G401 (cell line): Measurements from ENCODE around the gene GABRR2. TPM values are rescaled to one million over a fixed set of nuclear protein-coding genes. Genes with fewer than 3 reads are reported as not detected.

Source experiments
- DNase-seq: peaks from one replicate; pipeline ENCODE4 v3.0.0-alpha.2; 2015; ENCODE audit warnings: low spot score
- in situ Hi-C: cut with HindIII; loops from 2 replicates; pipeline ENCODE4 v1.10.0; 2016; ENCODE audit warnings: low sequenced_read_pairs, mixed read lengths
- total RNA-seq: library from RNA; depleted of rRNA; stranded (reverse); fragments of >200 nt; shearing (Covaris generic); gene quantifications from 2 replicates; pipeline ENCODE4 v1.2.3, GENCODE V29; 2014; rRNA removed

The GABRR2 gene
- not detected in 2 replicates for total RNA-seq

DNA sequence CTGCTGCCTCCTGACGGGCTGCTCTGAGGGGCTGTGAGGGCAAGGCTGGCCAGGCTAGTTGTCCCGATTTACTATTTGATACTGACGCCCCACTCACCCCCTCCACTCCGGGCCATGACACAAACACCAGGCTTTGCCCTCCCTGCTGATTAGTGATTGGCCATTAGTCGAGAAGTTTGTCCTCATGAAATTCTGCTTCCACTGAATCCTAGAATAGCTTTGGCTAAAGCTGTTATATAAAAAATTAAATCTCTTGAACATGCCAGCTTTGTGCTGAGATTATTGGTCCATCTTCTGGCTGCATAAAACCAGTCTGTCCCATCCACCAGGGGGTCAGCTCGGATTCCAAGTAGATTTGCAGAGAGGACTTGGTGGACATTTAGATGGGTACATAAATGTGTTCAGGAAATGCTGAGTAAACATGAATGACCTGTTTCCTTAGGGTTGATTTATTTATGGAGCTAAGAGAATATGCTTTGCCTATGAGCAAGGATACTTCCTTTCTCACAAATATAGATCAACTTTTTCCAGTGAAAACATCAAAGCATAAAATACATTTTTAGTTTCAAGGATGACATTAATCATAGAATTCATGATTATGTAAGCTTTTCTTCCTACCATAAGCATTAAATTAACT is at the start of gene GABRR2:
TSS of gene GABRR2 (minus strand) at position 51 of the 637 bp plus-strand sequence. CDS start 134 bp downstream, outside the sequence.
- DNase-seq = no peak
- in situ Hi-C loops = no loop called here

DNA sequence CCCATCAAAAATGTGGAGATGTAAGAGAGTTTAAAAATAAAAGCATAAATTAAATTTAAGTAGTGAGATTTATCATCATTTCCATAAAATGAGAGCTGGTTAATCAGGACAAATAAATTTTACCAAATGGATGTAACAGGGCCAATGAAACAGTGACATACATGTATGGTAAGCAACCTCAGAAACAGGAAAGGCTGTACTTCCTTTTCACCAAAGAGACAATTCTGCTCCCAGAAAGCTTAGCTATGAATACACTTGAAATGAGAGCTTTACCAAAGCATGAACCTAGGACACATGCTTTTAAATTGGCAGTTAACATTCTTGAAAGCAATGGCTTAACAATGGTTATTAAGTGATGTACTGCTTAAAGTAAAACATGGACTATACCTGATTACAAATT is 49.5 kb upstream of the GABRR2 start:
- in situ Hi-C loops = no loop called here
- DNase-seq = no peak

DNA sequence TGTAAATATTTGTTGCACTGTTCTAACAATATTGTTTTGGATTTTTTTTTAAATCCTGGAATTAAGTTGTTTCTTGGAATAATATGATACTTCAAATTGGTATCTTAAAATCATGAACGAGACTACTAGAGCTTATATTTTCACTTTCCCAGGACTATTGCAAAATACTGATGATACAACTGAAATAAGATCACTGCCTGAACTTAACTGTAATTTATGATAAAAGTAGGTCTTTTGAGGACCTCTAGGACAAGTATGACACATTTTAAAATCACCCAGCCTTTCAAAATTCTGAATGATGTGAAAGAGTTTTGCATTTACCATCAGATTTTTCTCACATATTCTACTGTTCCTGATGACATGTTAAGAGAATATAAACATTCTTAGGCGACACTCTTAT is 46.1 kb upstream of the GABRR2 start:
- in situ Hi-C loops = no loop called here
- no peak for DNase-seq

DNA sequence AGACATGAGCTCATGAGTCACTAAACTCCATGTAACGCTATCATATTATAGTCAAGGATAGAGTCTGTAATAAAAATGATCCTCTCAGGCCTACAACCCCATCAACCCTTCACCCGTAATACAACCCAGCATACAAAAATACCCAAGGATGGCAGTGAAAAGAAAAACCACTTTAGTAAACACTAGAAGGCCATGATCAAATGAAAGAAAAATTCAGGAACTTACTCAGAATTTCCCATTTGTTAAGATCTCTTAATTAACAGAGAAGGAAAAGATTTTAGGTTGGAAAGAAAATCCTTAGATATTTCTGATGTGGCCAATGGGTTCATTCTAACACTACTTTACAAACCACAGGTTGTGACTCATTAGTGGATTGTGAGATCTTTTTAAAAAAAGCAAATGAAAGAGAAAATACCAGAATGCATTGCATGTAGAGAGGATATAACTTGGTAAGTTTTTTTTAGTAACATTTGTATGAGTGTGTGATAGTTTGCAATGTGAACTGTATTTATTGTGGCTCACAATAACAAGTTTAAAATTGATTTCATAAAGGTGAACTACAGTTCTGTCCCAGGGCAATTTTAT is 45.4 kb upstream of the GABRR2 start:
- in situ Hi-C loops = no loop called here
- no peak for DNase-seq

DNA sequence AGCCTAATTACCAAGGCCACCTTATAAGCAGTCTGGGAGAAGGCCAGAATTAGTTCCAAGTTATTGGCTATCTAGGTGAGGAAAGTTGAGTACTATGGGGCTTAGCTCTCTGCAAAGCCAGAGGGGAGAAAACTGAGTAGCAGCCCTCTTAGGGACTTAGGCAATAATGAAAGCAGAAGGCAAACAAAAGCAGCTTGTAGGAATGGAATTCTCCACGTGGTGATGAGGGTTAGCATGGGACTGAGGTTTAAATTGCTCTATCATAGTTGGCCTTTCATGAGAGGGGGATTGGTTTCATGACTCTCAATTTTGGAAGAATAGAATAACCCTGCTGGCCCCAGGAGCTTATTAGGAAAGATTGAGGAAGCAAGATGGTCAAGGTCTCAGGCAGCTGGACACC is 44.5 kb upstream of the GABRR2 start:
- in situ Hi-C loops = no loop called here
- DNase-seq = no peak

DNA sequence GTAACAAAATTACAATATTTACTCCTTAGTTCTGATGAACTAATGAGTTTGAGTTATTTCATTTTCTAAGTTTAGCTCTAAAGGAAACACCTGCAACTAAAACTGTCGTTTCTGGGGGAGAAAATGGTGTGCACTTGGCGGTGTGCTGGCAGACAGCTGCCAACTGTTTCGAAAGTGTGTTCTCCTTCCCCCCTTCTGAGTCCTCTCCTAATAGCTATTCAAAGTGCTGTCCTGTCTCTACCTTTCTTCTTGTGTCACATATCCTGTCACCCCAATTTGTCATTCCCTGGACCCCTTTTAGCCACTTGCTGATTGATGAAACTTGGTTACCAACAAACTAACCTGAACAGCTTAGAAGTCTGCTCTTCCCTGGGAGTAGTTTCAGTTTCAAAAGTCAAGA is 42.3 kb upstream of the GABRR2 start:
- in situ Hi-C loops = no loop called here
- DNase-seq = no peak

DNA sequence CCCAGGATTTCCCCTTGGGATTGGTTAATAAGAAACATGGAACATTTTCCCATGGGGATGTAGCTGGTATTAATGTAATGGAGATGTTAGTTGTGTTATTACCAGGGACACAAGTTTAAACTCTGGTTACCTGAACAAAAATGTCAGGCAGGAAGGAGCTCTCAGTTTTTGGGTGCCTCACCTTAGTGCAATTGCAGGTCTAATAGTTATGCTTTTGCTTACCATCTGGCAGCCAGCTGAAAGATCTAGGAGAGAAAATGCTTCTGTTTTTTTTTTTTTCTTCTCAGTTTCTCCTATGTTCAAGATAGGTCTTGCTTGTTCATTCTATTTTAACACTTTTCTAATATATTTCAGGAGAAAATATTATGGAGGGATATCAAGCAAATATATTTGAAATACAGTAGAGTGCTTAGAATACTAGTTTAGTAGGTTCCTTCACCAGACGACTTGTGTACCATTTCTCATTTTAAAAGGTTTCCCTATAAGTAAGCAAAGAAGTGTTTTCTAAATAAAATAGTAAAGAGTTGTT is 41.6 kb upstream of the GABRR2 start:
- DNase-seq = no peak
- in situ Hi-C loops = no loop called here

DNA sequence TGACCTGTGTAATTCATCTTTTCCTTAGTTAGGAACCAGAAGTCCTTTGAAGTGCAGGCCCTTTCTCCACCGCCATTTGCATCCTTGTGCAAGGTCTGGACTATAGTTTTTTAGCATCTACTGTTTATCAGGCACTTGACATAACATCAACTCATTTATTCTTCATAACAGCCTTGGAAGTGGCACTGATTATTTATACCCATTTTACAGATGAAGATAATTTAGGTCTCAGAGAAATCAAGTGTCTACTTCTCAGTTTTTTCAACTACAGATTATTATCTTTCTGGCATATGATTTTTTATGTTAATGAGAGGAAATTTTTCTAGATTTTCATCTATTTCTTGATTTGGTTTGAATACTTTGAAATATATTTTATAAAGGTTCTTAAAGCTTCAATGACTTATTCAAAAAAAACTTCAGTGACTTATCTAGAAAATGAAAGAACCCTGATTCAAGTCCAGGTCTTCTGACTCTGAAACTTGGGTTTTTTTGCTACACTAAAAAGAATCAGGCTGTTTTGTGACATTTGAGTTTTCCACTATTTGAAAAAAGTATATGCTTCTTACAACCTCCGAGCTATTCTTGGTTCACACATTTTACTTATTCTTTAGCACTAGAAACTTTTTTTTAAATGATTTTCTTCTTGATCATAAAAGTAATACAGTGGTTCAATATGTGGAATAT is 40.6 kb upstream of the GABRR2 start:
- DNase-seq = no peak
- in situ Hi-C loops = no loop called here

DNA sequence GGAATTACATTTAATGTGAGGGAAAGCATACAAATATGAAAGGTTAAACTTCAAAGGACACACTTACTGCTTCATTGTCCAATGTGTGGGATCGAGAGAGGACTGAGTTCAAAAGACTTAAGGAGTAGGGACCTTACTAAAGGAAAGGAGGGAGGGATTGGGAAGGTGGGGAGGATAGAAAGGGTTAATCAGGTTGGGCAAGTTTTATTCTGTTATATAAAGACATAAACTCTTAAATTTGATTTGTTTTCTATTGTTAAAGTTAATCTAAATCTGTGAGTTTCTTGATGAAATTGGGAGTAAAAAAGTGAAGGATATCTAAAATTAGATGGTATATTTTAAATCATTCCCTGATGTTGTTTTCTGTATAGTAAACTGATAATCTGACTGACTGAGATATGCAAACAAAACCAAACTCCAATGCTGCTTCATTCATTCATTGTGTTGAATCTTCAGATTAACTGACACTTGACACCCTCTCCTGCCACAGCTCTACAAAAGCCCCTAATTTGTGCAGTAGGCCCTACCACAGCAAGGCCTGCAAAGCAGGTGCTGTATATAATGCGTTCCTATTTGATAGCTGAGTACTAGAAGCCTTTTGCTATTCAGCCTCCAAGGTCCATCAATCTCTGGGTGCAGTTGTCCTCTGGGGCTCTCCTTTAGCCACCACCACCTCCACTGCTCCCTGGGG is 38.7 kb upstream of the GABRR2 start:
- DNase-seq = no peak
- in situ Hi-C loops = no loop called here

DNA sequence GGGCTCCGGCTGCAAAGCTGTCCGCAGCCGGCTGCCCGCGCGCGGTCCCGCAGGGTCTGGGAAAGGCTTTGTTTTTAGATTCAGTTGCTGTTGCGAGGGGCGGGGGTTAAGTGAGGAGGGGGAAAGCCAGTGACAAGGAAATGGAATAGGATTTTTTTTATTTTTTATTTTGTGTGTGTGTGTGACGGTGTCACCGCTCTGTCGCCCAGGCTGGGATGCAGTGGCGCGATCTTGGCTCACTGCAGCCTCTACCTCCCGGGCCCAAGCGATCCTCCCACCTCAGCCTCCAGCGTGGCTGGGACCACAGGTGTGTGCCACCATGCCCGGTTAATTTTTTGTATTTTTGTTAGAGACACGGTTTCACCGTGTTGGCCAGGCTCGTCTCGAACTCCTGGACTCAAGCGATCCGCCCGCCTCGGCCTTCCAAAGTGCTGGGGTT is 38.0 kb upstream of the GABRR2 start:
- DNase-seq = no peak
- in situ Hi-C loops = no loop called here

DNA sequence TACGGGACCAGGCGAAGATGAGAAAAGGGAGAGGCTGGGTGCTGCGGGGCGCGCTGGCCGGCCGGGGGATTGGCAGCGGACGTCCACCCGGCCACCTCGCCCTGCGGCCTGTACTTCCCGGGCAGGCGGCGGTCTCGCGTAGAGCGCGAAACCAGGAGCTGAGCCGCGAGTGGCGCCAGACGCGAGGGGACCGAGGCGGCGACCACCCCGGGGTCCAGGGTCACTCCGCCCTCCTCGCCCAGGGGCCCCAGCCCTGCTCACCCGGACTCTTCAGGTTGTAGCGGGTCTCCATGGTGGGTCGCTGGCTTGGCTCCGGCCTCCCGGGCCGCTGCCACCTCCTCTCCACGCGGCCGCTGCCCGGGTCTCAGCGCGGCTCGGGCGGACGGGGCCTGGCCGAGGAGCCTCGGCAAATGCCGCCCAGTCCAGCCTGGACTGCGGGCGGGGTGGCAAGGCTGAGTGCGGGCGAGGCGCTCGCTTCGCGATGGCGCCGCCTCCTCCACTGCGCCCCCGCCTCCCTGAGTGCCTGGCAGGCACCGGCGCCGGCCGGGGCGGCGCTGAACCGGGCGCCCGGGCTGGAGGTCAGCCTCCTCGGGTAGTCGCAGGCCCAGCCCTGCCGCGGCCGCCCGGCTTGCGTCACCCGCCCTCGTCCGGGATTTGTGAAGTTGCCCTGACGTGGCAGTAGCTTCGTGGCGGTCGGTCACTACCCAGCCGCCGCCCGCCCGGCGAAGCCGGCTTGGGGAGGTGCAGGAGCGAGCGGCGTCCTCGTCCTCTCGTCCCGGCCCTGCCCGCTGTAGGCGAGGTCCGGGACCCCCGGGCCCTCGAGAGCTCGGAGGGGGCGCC is 37.4 kb upstream of the GABRR2 start, which contains the start of gene UBE2J1:
TSS of gene UBE2J1 (minus strand) at position 445 of the 840 bp plus-strand sequence. CDS start at position 292, 153 bp downstream.
- in situ Hi-C loops = no loop called here

DNA sequence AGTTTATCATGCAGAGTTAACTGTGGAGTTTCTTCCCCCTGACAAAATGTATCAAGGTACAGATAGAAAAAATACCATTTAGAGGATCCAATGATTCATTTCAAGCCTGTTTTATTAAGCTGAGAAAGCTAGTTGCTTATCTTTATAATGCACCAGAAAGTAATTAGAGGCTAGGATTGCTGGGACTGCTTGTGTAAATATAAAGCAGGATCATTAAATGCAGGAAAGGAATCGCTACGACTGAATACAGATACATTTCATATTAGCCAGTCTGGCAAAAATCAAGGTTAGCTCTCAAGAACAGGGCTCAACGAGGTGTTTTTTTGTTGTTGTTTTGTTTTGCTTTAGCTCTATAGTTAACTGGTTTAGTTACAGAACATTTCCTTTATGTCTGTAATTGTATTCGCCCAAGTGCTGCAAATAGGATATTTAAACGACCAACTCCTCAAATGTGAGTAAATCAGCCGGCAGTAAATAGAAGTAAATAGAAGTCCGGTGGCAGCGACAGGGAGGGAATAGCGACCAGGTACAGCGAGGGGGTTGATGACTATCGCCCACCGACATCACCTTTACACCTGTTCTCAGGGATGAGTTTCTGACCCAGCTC is 36.7 kb upstream of the GABRR2 start:
- in situ Hi-C loops = no loop called here
- no peak for DNase-seq

More for the DNA sequence above, 37.4 kb upstream of the GABRR2 start, which contains the start of gene UBE2J1:
- DNase-seq = peak; percentile 87

DNA sequence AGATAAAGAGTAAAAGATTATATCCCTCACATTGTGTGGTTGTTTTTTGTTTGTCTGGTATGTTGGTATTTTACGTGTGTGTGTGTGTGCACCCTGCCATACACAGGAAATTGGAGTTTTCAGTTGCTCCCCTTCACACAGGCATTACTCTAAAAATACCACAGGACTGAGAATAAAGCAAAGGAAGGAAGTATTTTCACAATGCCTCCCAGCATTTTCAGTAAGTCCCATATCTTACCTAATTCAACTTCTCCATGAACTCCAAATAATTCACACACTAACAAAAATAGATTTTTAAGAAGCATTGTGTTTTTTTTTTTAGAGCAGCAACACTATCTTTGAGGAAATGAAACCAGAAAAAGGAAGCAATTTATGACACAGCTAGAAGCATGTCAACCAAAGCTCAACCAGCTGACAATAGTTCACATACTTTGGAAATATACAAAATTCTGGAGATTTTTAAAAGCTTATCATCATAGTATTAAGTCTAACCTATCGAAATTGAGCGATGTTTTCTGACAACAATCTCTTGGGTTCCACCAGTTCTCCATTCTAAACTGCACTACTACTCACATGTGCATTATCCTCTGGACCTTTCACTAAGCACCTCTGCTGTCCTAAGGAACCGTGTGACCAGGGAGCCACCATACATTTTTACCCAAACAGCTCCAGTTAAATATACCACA is 35.3 kb upstream of the GABRR2 start:
- DNase-seq = no peak
- in situ Hi-C loops = no loop called here

DNA sequence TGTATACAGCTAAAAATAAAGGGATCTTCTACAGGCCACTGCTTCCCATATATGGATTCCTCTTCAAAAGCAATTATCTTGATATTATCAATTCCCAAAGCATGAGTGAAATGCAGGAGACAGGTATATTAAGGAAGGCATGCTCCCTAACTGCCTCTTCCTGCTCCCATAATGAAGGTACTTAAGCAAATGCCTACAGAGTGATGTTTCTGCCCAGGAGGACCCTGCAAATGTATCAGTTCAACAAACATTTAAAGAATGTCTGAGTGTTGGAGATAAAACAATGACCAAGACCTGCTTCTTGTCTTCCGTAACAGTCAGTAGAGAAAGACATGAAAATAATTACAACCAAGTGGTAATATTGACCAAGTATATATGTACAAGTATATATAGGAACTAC is 33.3 kb upstream of the GABRR2 start:
- no peak for DNase-seq

DNA sequence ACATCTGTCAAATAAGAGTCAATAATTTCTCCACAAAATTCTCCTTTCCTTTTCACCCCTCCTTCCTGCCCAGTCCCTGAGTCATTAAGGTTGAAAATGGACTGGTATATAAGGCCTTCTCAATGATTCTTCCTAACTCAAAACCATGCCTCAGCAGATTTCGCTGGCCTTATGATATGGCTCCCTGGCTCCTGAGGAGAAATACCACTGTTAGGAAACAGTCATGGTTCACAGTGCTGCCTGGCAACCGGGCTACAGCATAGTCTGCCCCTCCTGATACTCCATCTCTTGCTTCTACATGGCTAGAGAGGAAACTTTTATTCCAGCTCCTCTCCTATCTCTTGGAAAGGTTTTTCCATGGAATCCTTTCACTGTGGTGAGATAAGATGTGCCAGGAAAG is 32.7 kb upstream of the GABRR2 start:
- in situ Hi-C loops = no loop called here
- DNase-seq = no peak

More for the DNA sequence above, 33.3 kb upstream of the GABRR2 start:
- in situ Hi-C loops = no loop called here

DNA sequence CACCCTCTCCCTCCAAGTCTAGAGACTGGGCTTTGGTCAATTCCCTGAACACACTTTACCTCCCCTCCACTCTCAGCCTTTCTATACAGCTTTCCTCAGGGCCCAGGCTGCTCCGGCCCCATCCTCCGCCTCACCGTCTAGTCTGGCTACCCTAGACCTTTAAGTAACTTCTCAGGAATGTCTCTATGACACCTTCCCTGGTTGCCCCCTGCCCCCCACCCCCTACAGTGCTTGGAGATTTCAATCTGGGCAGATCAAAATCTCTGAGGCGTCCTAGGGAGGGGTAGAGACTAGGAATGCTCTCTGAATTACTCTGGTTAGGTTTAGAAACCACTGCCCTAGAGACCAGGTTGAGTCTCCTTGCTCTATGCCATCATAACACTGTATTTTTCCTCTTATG is 31.3 kb upstream of the GABRR2 start:
- in situ Hi-C loops = no loop called here
- no peak for DNase-seq

DNA sequence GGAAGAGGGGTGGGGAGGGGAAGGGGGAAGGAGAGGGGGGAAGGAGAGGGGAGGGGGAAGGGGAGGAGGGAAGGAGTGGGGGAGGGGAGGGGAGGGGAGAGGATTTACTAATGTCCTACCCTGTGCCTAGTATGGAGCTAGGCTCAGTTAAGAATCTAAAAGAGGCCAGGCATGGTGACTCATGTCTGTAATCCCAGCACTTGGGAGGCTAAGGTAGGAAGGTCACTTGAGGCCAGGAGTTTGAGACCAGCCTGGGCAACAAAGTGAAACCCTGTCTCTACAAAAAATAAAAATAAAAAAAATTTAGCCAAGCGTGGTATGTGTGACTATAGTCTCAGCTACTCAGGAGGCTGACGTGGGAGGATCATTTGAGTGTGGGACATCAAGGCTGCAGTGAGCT is 24.5 kb upstream of the GABRR2 start:
- in situ Hi-C loops = no loop called here
- DNase-seq = no peak

DNA sequence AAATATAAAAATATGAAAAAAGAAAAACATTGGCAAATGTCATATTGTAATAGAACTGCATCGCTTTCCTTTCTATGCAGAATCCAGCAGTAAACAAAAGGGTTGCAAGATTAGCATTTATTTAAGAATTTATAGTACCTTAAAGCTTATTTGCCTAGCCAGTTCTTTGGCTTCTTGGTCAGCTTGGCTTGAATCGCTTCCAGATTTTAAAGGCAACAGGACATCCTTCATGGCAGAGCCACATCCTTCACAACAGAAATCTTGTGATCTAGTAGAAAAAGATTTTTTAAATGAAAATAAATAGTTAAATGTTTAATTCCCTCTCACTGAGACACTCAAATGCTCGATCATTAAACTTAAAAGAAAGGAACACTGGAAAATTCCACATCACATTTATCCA is 20.1 kb upstream of the GABRR2 start:
- in situ Hi-C loops = no loop called here
- no peak for DNase-seq
